Mesothelial cell of epicardium (in vitro differentiated cells): ENCODE results near the gene COL25A1. TPM values are rescaled to one million over a fixed set of nuclear protein-coding genes. Genes with fewer than 3 reads are reported as not detected.

Experiments
- DNase-seq, 2 experiments: peaks; one replicate each; pipeline ENCODE4 v3.0.0; 2021; ENCODE audit warnings: low spot score in 2 of 2; ENCODE audit not compliant: unreplicated experiment in 2 of 2
- H3K27ac Mint-ChIP-seq: 2 replicates; pipeline ENCODE4 v1.8.0; 2021; ENCODE audit warnings: mixed read lengths
- H3K27me3 Mint-ChIP-seq: 2 replicates; pipeline ENCODE4 v1.8.0; 2021; ENCODE audit warnings: low read depth, mixed read lengths
- H3K36me3 Mint-ChIP-seq: 2 replicates; pipeline ENCODE4 v1.8.0; 2021; ENCODE audit warnings: mixed read lengths
- H3K4me1 Mint-ChIP-seq: 2 replicates; pipeline ENCODE4 v1.8.0; 2021; ENCODE audit warnings: mixed read lengths
- H3K4me3 Mint-ChIP-seq: 2 replicates; pipeline ENCODE4 v1.8.0; 2021; ENCODE audit warnings: mild to moderate bottlenecking, moderate library complexity, mixed read lengths
- H3K9me3 Mint-ChIP-seq: 2 replicates; pipeline ENCODE4 v1.8.0; 2021; ENCODE audit warnings: mixed read lengths
- total RNA-seq: library from RNA; stranded (reverse); gene quantifications from 3 replicates; pipeline ENCODE4 v1.2.1, GENCODE V29; 2021
- TF ChIP-seq, protein P1 (sequence below): fragments of 200-600 bp; sonication (generic); IDR thresholded peaks from one replicate; pipeline ENCODE4 v1.5.0; 2021; ENCODE audit warnings: antibody characterized with exemption; ENCODE audit not compliant: unreplicated experiment

The COL25A1 gene
- total RNA-seq, 1 donor from 2014 or later = 56.7 TPM

DNA sequence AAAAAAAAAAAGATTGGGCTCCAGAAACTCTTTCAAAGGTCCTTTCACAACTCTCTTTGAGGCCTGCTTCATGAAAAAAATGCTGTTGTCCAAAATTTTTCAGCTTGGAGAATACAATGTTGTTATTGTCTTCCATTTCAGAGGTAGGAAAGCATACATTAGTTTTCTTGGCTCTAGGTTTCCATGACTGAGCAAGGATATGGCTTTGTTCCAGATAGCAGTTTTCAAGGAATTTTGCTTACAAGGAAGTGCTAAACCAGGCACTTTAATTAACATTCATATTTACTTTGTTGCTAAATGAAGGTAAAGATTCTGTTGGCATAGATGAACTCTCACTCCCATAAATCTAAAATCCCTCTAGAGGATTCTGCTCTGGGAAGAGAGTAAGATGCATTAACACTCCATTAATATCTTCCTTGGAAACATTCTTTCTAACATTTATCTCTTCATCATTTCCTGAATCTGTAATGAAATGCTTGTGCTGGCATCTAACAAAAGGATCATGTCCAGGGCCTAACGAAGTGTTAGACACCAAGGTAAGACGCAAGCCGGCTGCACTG is 118.4 kb downstream of the COL25A1 start:
- Mint-ChIP-seq H3K36me3 (peaks cover 5% of the 10 kb centered on the region), H3K4me1 (peaks cover 35% of the 10 kb centered on the region), H3K9me3 (peaks cover 3% of the 10 kb centered on the region), H3K27me3 (no peaks in the 10 kb centered on the region), H3K4me3 (no peak overlapping the region), H3K27ac (peak overlapping the region; percentile 87)
- DNase-seq = no peak
- TF ChIP-seq, protein P1, sequence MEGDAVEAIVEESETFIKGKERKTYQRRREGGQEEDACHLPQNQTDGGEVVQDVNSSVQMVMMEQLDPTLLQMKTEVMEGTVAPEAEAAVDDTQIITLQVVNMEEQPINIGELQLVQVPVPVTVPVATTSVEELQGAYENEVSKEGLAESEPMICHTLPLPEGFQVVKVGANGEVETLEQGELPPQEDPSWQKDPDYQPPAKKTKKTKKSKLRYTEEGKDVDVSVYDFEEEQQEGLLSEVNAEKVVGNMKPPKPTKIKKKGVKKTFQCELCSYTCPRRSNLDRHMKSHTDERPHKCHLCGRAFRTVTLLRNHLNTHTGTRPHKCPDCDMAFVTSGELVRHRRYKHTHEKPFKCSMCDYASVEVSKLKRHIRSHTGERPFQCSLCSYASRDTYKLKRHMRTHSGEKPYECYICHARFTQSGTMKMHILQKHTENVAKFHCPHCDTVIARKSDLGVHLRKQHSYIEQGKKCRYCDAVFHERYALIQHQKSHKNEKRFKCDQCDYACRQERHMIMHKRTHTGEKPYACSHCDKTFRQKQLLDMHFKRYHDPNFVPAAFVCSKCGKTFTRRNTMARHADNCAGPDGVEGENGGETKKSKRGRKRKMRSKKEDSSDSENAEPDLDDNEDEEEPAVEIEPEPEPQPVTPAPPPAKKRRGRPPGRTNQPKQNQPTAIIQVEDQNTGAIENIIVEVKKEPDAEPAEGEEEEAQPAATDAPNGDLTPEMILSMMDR = no peak

- Mint-ChIP-seq H3K9me3 (peaks cover 3% of the 10 kb centered on the region), H3K27me3 (no peaks in the 10 kb centered on the region), H3K27ac (no peak overlapping the region), H3K36me3 (peaks cover 5% of the 10 kb centered on the region), H3K4me3 (no peak overlapping the region), H3K4me1 (peaks cover 36% of the 10 kb centered on the region)
- no peak for DNase-seq
- TF ChIP-seq, protein P1 = no peak
These were observed 119.8 kb downstream of the COL25A1 start for GRCh38 chr4:109182696-109183095.

- no peak overlapping the region for H3K27ac Mint-ChIP-seq
- peaks cover 2% of the 10 kb centered on the region for H3K36me3 Mint-ChIP-seq
- TF ChIP-seq, protein P1 = no peak
- H3K9me3 Mint-ChIP-seq = no peaks in the 10 kb centered on the region
- H3K27me3 Mint-ChIP-seq = no peaks in the 10 kb centered on the region
- no peak overlapping the region for H3K4me3 Mint-ChIP-seq
- no peak for DNase-seq
- peaks cover 40% of the 10 kb centered on the region for H3K4me1 Mint-ChIP-seq
These were observed 123.4 kb downstream of the COL25A1 start for GRCh38 chr4:109179061-109179460.

DNA sequence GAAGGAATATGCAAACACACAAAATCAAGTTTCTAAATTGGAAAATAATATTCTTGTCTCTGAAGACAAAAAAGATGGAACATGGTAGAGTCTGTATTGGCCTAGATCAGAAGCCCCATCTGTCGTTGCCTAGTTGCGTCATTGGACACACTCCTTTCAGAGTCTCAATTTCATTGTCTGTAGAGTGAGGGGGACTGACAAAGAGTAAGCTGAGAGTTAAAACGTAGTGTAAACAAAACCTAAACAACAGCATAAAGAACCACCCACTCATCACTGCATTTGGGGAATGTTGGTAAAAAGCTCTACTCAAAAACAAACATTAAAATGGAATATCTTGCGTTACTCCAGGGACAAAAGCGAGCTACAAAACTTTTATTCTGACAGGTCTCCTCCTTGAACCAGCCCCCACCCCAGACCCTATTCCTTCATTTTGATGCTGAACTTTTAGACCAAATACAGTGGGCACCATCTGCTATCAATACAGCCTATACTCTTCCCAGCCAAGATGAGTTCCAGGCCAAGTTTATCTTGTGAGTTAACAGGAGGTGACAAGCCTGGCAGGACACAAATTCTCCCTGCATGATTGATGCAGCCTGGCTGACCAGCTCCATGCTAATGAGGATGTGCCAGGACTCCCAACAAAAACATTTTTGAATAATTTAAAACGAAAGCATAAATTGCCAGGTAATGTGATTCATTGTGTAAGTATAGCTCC is 125.2 kb downstream of the COL25A1 start:
- peaks cover 2% of the 10 kb centered on the region for H3K36me3 Mint-ChIP-seq
- no peaks in the 10 kb centered on the region for H3K27me3 Mint-ChIP-seq
- H3K9me3 Mint-ChIP-seq = no peaks in the 10 kb centered on the region
- TF ChIP-seq, protein P1 = no peak
- H3K27ac Mint-ChIP-seq = peak overlapping the region; percentile 18
- no peak overlapping the region for H3K4me3 Mint-ChIP-seq
- peaks cover 32% of the 10 kb centered on the region for H3K4me1 Mint-ChIP-seq
- no peak for DNase-seq

- peaks cover 2% of the 10 kb centered on the region for H3K36me3 Mint-ChIP-seq
- H3K9me3 Mint-ChIP-seq = no peaks in the 10 kb centered on the region
- TF ChIP-seq, protein P1 = no peak
- no peak overlapping the region for H3K4me3 Mint-ChIP-seq
- peaks cover 41% of the 10 kb centered on the region for H3K4me1 Mint-ChIP-seq
- no peak for DNase-seq
- no peak overlapping the region for H3K27ac Mint-ChIP-seq
- no peaks in the 10 kb centered on the region for H3K27me3 Mint-ChIP-seq
These were observed 128.1 kb downstream of the COL25A1 start for GRCh38 chr4:109174224-109174953.
